K562 (cell line): ENCODE results near the gene PARD3. TPM values are rescaled to one million over a fixed set of nuclear protein-coding genes. Genes with fewer than 3 reads are reported as not detected.

Experiments
- ATAC-seq: fragments of 200-7000 bp; cut with Tn5 transposase; 3 replicates; pipeline ENCODE4 v1.9.1; 2020; ENCODE audit warnings: moderate library complexity
- BruUV-seq: library from RNA; stranded (reverse); fragments of 400-500 nt; replicated peaks from 2 replicates; lab custom pipeline; 2021; lab: Mats Ljungman, UMichigan
- CTCF ChIA-PET: fragments of 300-600 bp; formaldehyde crosslinking; extraction: SDS; loops from one replicate; lab custom pipeline; 2021; ENCODE audit warnings: low intra/inter-chr PET ratio; lab: Yijun Ruan, JAX
- POLR2A ChIA-PET: fragments of 300-600, 350-650 bp; sonication (Branson Sonifier 250); formaldehyde crosslinking; extraction: SDS; loops from one replicate; lab custom pipeline; 2021; ENCODE audit warnings: antibody characterized with exemption, inconsistent platforms; lab: Yijun Ruan, JAX
- DNase-seq, 4 experiments: peaks; one replicate each; pipeline versions ENCODE4 v3.0.0 to v3.0.0-alpha.2; 2011 to 2018; ENCODE audit warnings: low spot score in 3 of 4, mixed read lengths in 3 of 4; ENCODE audit errors: extremely low read depth in 1 of 4
- FAIRE-seq: peaks from 2 replicates; lab custom pipeline; 2011; peaks lifted over from hg19 to GRCh38; lab: Jason Lieb, UNC
- H2AFZ ChIP-seq: 2 replicates; pipeline ENCODE4 v1.6.0; 2011; ENCODE audit warnings: low read depth, low read length, control low read depth, inconsistent platforms
- H3K27ac ChIP-seq: fragments of 200-600 bp; 3 replicates; pipeline ENCODE4 v1.8.0; 2011; ENCODE audit warnings: low read depth, mild to moderate bottlenecking, control low read depth, inconsistent platforms, low read length, moderate library complexity, mixed read lengths; ENCODE audit errors: extremely low read depth
- H3K27me3 ChIP-seq, 2 experiments: fragments of 300-600 bp in 1 of 2; 2 replicates in 1 of 2; 3 replicates in 1 of 2; pipeline versions ENCODE4 v1.6.0 to v1.8.0; 2011; ENCODE audit warnings: inconsistent platforms in 2 of 2, low read length in 2 of 2, mild to moderate bottlenecking in 1 of 2, mixed read lengths in 1 of 2, moderate library complexity in 1 of 2; ENCODE audit not compliant: control insufficient read depth in 2 of 2, insufficient read depth in 2 of 2
- H3K36me3 ChIP-seq: fragments of 300-600 bp; 3 replicates; pipeline ENCODE4 v1.8.0; 2011; ENCODE audit warnings: mild to moderate bottlenecking, low read length, inconsistent platforms; ENCODE audit not compliant: control insufficient read depth, insufficient read depth
- H3K4me1 ChIP-seq, 2 experiments: fragments of 200-600 bp in 1 of 2; replicated peaks in 1 of 2; 2 replicates in 1 of 2; 3 replicates in 1 of 2; pipeline versions ENCODE4 v1.5.1 to v1.8.0; 2011; ENCODE audit warnings: inconsistent platforms in 2 of 2, low read length in 2 of 2, mild to moderate bottlenecking in 1 of 2, mixed read lengths in 1 of 2, moderate library complexity in 1 of 2; ENCODE audit not compliant: control insufficient read depth in 2 of 2, insufficient read depth in 2 of 2
- H3K4me2 ChIP-seq: 2 replicates; pipeline ENCODE4 v1.6.1; 2011; ENCODE audit warnings: low read length, control low read depth, inconsistent platforms, mixed read lengths; ENCODE audit not compliant: insufficient read depth
- H3K4me3 ChIP-seq: fragments of 200-600 bp; sonication (generic), shearing (Covaris generic); 2 replicates; pipeline ENCODE4 v1.5.1; 2016; ENCODE audit warnings: control low read depth, inconsistent platforms
- H3K79me2 ChIP-seq: fragments of 200-600 bp; 3 replicates; pipeline ENCODE4 v1.8.0; 2011; ENCODE audit warnings: low read length, inconsistent platforms; ENCODE audit not compliant: control insufficient read depth, insufficient read depth
- H3K9ac ChIP-seq, 2 experiments: 2 replicates each; pipeline versions ENCODE4 v1.6.0 to v1.6.1; 2011; ENCODE audit warnings: low read depth in 2 of 2, low read length in 2 of 2, control low read depth in 1 of 2, inconsistent platforms in 1 of 2, mild to moderate bottlenecking in 1 of 2, mixed read lengths in 1 of 2; ENCODE audit not compliant: insufficient read depth in 1 of 2
- H3K9me1 ChIP-seq: one replicate; pipeline ENCODE4 v1.6.0; 2011; ENCODE audit warnings: inconsistent platforms, mild to moderate bottlenecking, low read length, moderate library complexity; ENCODE audit not compliant: control insufficient read depth, insufficient read depth
- H3K9me3 ChIP-seq: replicated peaks from 2 replicates; pipeline ENCODE4 v1.5.1; 2011; ENCODE audit warnings: low read depth, low read length, inconsistent platforms; ENCODE audit not compliant: control insufficient read depth, insufficient read depth
- H4K20me1 ChIP-seq: replicated peaks from 2 replicates; pipeline ENCODE4 v1.6.1; 2011; ENCODE audit warnings: low read length, inconsistent platforms, mixed read lengths; ENCODE audit not compliant: control insufficient read depth, insufficient read depth
- ATF3 ChIP-seq, 2 experiments: fragments of 450-650 bp in 1 of 2; sonication (generic) in 1 of 2; formaldehyde crosslinking in 1 of 2; IDR thresholded peaks in 1 of 2; conservative IDR thresholded peaks in 1 of 2; 2 replicates each; pipeline versions ENCODE4 v1.6.1 to v1.8.1; 2016 to 2023; ENCODE audit warnings: mild to moderate bottlenecking in 2 of 2, moderate library complexity in 2 of 2, inconsistent platforms in 1 of 2, missing genetic modification reagents in 1 of 2
- BRF1 ChIP-seq: IDR thresholded peaks from 3 replicates; pipeline ENCODE4 v1.6.1; 2011; ENCODE audit warnings: borderline replicate concordance, mild to moderate bottlenecking; ENCODE audit not compliant: insufficient read length; ENCODE audit errors: extremely low read depth
- GABPA ChIP-seq: fragments of 200-800 bp; sonication (Bioruptor generic); conservative IDR thresholded peaks from 2 replicates; pipeline ENCODE4 v1.6.1; 2016; ENCODE audit warnings: low read depth, missing genetic modification characterization, missing compliant biosample characterization
- HDAC6 ChIP-seq: IDR thresholded peaks from 2 replicates; pipeline ENCODE4 v1.6.1; 2012; ENCODE audit warnings: low read depth, mild to moderate bottlenecking, control low read depth, inconsistent platforms, low read length, moderate library complexity
- HNRNPLL ChIP-seq: fragments of 200-400 bp; formaldehyde crosslinking; IDR thresholded peaks from 2 replicates; pipeline ENCODE4 v1.6.1; 2017; ENCODE audit warnings: low read length, low read depth, mild to moderate bottlenecking; ENCODE audit not compliant: poor library complexity, severe bottlenecking
- KLF13 ChIP-seq: fragments of 450-650 bp; IDR thresholded peaks from 2 replicates; pipeline ENCODE4 v1.6.1; 2016; ENCODE audit warnings: missing genetic modification characterization, low read depth, mild to moderate bottlenecking, missing compliant biosample characterization, moderate library complexity, borderline replicate concordance
- NCOA6 ChIP-seq: fragments of 450-650 bp; IDR thresholded peaks from 2 replicates; pipeline ENCODE4 v1.6.1; 2017; ENCODE audit warnings: mild to moderate bottlenecking
- NFE2 ChIP-seq: IDR thresholded peaks from 2 replicates; pipeline ENCODE4 v1.6.1; 2014; ENCODE audit warnings: antibody characterized with exemption, low read depth
- PHF20 ChIP-seq: fragments of 450-650 bp; IDR thresholded peaks from 2 replicates; pipeline ENCODE4 v1.6.1; 2018; ENCODE audit not compliant: partially characterized antibody
- RBM34 ChIP-seq: fragments of 200-400 bp; formaldehyde crosslinking; IDR thresholded peaks from 2 replicates; pipeline ENCODE4 v1.6.1; 2018; ENCODE audit warnings: low read length, borderline replicate concordance; ENCODE audit not compliant: insufficient read depth
- TAF7 ChIP-seq: fragments of 450-650 bp; IDR thresholded peaks from 2 replicates; pipeline ENCODE4 v1.6.1; 2016; ENCODE audit warnings: missing genetic modification characterization, missing compliant biosample characterization
- ZNF384 ChIP-seq: IDR thresholded peaks from 2 replicates; pipeline ENCODE4 v1.6.1; 2012; ENCODE audit warnings: low read depth, low read length, improper control_type of control experiment
- WGBS: fragments of 100-300 bp; shearing (Covaris generic); methylation state at CpG from one replicate; pipeline ENCODE4 v1.1.6; 2016; ENCODE audit warnings: low coverage, mixed read lengths; ENCODE audit not compliant: insufficient coverage; ENCODE audit errors: missing lambda C conversion rate; 5-methylcytosine and 5-hydroxymethylcytosine counted together
- in situ Hi-C: fragments of 300-500 bp; cut with MboI; formaldehyde crosslinking; loops from 4 replicates; pipeline ENCODE4 v1.15.0; 2018; ENCODE audit warnings: inconsistent platforms, mixed read lengths
- intact Hi-C: fragments of 100-400 bp; cut with micrococcal nuclease; formaldehyde crosslinking; loops from 2 replicates; pipeline ENCODE4 v1.14.2; 2022
- polyA plus RNA-seq, 8 experiments: library from polyadenylated mRNA; depleted of rRNA in 4 of 8; stranded (reverse) in 5 of 8; unstranded in 3 of 8; fragments of >200 nt; fragmentation: Nextera tagmentation in 2 of 8; fragmentation: Illumina TruSeq in 1 of 8; extraction: Ambion mirVana in 2 of 8; extraction: Trizol in 1 of 8; gene quantifications; 2 replicates each; pipeline versions ENCODE4 v1.2.1 to v1.2.3, GENCODE V29; 2011 to 2014; ENCODE audit warnings: inconsistent platforms in 1 of 8, missing spikeins in 1 of 8
- total RNA-seq, 7 experiments: library from RNA; depleted of rRNA in 6 of 7; stranded (reverse); fragments of >200 nt in 6 of 7; fragmentation: Illumina TruSeq in 2 of 7; extraction: Trizol in 2 of 7; gene quantifications; 2 replicates each; pipeline versions ENCODE4 v1.2.1 to v1.2.3, GENCODE V29; 2011 to 2021; ENCODE audit warnings: low replicate concordance in 1 of 7

The PARD3 gene
- total and polyA plus RNA-seq, 9 of the 15 experiments (the other 6 are each of a cell fraction or from before 2014, with no cell fraction given): 2.7 to 11.7 (median 7.7) TPM

- no peak overlapping the region for H3K9ac ChIP-seq
- H3K27ac ChIP-seq: no peak overlapping the region
- TF ChIP-seq NFE2: 0 out of 2 replicates have a peak, but pooled peaks have one; percentile 18
- no peak for TF ChIP-seq BRF1
- TF ChIP-seq, all 486 proteins: peak for 1
- no peak for ATAC-seq
- BruUV-seq: no TSS peak
- in situ Hi-C loops: no loop called here
- ChIA-PET POLR2A (interaction anchor here (0.6 kb wide), 1 partner anchor 21 kb away, joined by 3 read pairs; no protein-coding TSS in a partner anchor), CTCF (no interaction called here)
- H3K9me1 ChIP-seq: no peaks in the 10 kb centered on the region
- H2AFZ ChIP-seq: no peak overlapping the region
- H3K4me2 ChIP-seq: no peak overlapping the region
- no peak for FAIRE-seq
- intact Hi-C loops: no loop called here
- H3K9me3 ChIP-seq: no peaks in the 10 kb centered on the region
- H3K27me3 ChIP-seq: no peaks in the 10 kb centered on the region
- no peaks in the 10 kb centered on the region for H3K36me3 ChIP-seq
- no peak for DNase-seq
- H3K4me1 ChIP-seq: no peaks in the 10 kb centered on the region
- H3K79me2 ChIP-seq: no peaks in the 10 kb centered on the region
- H3K4me3 ChIP-seq: no peak overlapping the region
- no peaks in the 10 kb centered on the region for H4K20me1 ChIP-seq
- WGBS: 8% methylated on average over 3 of the region's 3 CpGs
Measured at GRCh38 chr10:34286136-34286739, 528.9 kb downstream of the PARD3 start.

- 2% methylated on average over 3 of the region's 3 CpGs for WGBS
- H3K27me3 ChIP-seq: no peaks in the 10 kb centered on the region
- no peak overlapping the region for H3K27ac ChIP-seq
- H3K9me3 ChIP-seq: no peaks in the 10 kb centered on the region
- CTCF ChIA-PET: no interaction called here
- H3K79me2 ChIP-seq: no peaks in the 10 kb centered on the region
- no peak overlapping the region for H3K4me3 ChIP-seq
- FAIRE-seq (no peak), DNase-seq (no peak), ATAC-seq (no peak)
- in situ Hi-C loops: no loop called here
- POLR2A ChIA-PET: no interaction called here
- no peaks in the 10 kb centered on the region for H4K20me1 ChIP-seq
- H3K36me3 ChIP-seq: no peaks in the 10 kb centered on the region
- H3K4me1 ChIP-seq: no peaks in the 10 kb centered on the region
- no peaks in the 10 kb centered on the region for H3K9me1 ChIP-seq
- no peak overlapping the region for H2AFZ ChIP-seq
- H3K4me2 ChIP-seq: no peak overlapping the region
- BruUV-seq: no TSS peak
- intact Hi-C loops: no loop called here
- no peak overlapping the region for H3K9ac ChIP-seq
- TF ChIP-seq NCOA6: no peak
- TF ChIP-seq HNRNPLL: no peak
- peak; percentile 28 for TF ChIP-seq ATF3 (IDR thresholded peaks at IDR 0.05)
- TF ChIP-seq ATF3 (CRISPR knock-in tag; conservative IDR thresholded peaks at IDR 0.05): no peak
- no peak for TF ChIP-seq TAF7 (tag)
- no peak for TF ChIP-seq GABPA (tag)
- TF ChIP-seq ZNF384: no peak
- no peak for TF ChIP-seq RBM34
- TF ChIP-seq KLF13: no peak
- no peak for TF ChIP-seq PHF20
- TF ChIP-seq HDAC6: no peak
Measured at GRCh38 chr10:34281661-34282582, 533.2 kb downstream of the PARD3 start.
